ENCODE results near the gene PSMD13.

GRCh38 chr11:291281-292210 lies 54.8 kb downstream of the PSMD13 start:
- TF ChIP-seq CTCF (IDR thresholded peaks at IDR 0.05; ENCODE audit: insufficient read depth, low read depth, low read length) (no peak), EZH2 (IDR thresholded peaks at IDR 0.05; ENCODE audit: insufficient read depth, low read length) (no peak)
